Measurements from ENCODE around the gene ZCCHC3.

- no peak for TF ChIP-seq CTCF (conservative IDR thresholded peaks at IDR 0.05 in 1 of 2, IDR thresholded peaks at IDR 0.05 in 1 of 2; ENCODE audit: low read depth in 1 of 2, low read length in 2 of 2)
- no peak for TF ChIP-seq EZH2 (IDR thresholded peaks at IDR 0.05; ENCODE audit: low read length, missing control alignments)
Measured at GRCh38 chr20:341682-342081, 44.3 kb downstream of the ZCCHC3 start.

Data from fibroblast of lung (primary cell).